GM12875 (cell line): ENCODE measurements around the gene ENO3.

Source experiments
- H3K4me3 ChIP-seq: one replicate; pipeline ENCODE4 v1.5.1; 2011; ENCODE audit warnings: low read depth, low read length, control low read depth
- CTCF ChIP-seq: IDR thresholded peaks from 2 replicates; pipeline ENCODE4 v1.5.1; 2011; ENCODE audit warnings: low read depth, mild to moderate bottlenecking, control low read depth, inconsistent platforms, low read length, moderate library complexity, borderline replicate concordance; ENCODE audit not compliant: insufficient read depth

The ENO3 gene

GRCh38 chr17:4953451-4953961 is 2.6 kb downstream of the ENO3 start:
- no peak overlapping the region for H3K4me3 ChIP-seq
- no peak for TF ChIP-seq CTCF

GRCh38 chr17:4955091-4955490 is 4.2 kb downstream of the ENO3 start:
- no peak overlapping the region for H3K4me3 ChIP-seq
- TF ChIP-seq CTCF: no peak

GRCh38 chr17:4956493-4957061 is 5.7 kb downstream of the ENO3 start:
- peak; percentile 61 for TF ChIP-seq CTCF
- H3K4me3 ChIP-seq: no peak overlapping the region

GRCh38 chr17:4958102-4958501 is 7.2 kb downstream of the ENO3 start:
- no peak overlapping the region for H3K4me3 ChIP-seq
- TF ChIP-seq CTCF: no peak

GRCh38 chr17:4959261-4959965 is 8.5 kb downstream of the ENO3 start:
- no peak for TF ChIP-seq CTCF
- no peak overlapping the region for H3K4me3 ChIP-seq

GRCh38 chr17:4960279-4960922 is 9.5 kb downstream of the ENO3 start:
- no peak overlapping the region for H3K4me3 ChIP-seq
- TF ChIP-seq CTCF: no peak

- TF ChIP-seq CTCF: no peak
- H3K4me3 ChIP-seq: no peak overlapping the region
These were observed 14.5 kb downstream of the ENO3 start for GRCh38 chr17:4965311-4965986.
